Natural killer cell (primary cell): Measurements from ENCODE around the gene BSG. TPM values are rescaled to one million over a fixed set of nuclear protein-coding genes. Genes with fewer than 3 reads are reported as not detected.

ENCODE experiments used
- ATAC-seq, 3 donors: fragments of 150-1000 bp in 2 of 3; fragments of 200-7000 bp in 1 of 3; cut with Tn5 transposase; 1 replicate in 1 of 3; 2 replicates in 2 of 3; pipeline ENCODE4 v1.10.0; 2021; ENCODE audit warnings: mild to moderate bottlenecking in 2 of 3, moderate library complexity in 2 of 3
- DNase-seq, 2 donors: peaks; one replicate each; pipeline versions ENCODE4 v3.0.0 to v3.0.0-alpha.2; 2013 to 2021; ENCODE audit warnings: mixed read lengths in 1 of 2
- H3K27ac ChIP-seq: one replicate; pipeline ENCODE4 v1.5.1; 2013; ENCODE audit warnings: mild to moderate bottlenecking, low read length
- H3K27me3 ChIP-seq: one replicate; pipeline ENCODE4 v1.6.1; 2013; ENCODE audit warnings: low read length; ENCODE audit not compliant: control insufficient read depth, insufficient read depth
- H3K36me3 ChIP-seq: one replicate; pipeline ENCODE4 v1.6.1; 2013; ENCODE audit warnings: low read length; ENCODE audit not compliant: control insufficient read depth, insufficient read depth
- H3K4me1 ChIP-seq: one replicate; pipeline ENCODE4 v1.6.1; 2013; ENCODE audit warnings: low read length; ENCODE audit not compliant: control insufficient read depth, insufficient read depth
- H3K4me3 ChIP-seq: one replicate; pipeline ENCODE4 v1.5.1; 2013; ENCODE audit warnings: low read length
- H3K9me3 ChIP-seq: one replicate; pipeline ENCODE4 v1.6.1; 2013; ENCODE audit warnings: low read length; ENCODE audit not compliant: control insufficient read depth, insufficient read depth
- H3K27ac Mint-ChIP-seq, 2 donors: one replicate each; pipeline ENCODE4 v1.8.0; 2022; ENCODE audit warnings: mild to moderate bottlenecking in 2 of 2, mixed read lengths in 2 of 2, moderate library complexity in 1 of 2
- H3K27me3 Mint-ChIP-seq, 2 donors: one replicate each; pipeline ENCODE4 v1.8.0; 2022; ENCODE audit warnings: low read depth in 2 of 2, mixed read lengths in 2 of 2
- H3K36me3 Mint-ChIP-seq: one replicate; pipeline ENCODE4 v1.8.0; 2022; ENCODE audit warnings: mixed read lengths
- H3K4me1 Mint-ChIP-seq, 2 donors: one replicate each; pipeline ENCODE4 v1.8.0; 2022; ENCODE audit warnings: mixed read lengths in 2 of 2
- H3K4me3 Mint-ChIP-seq: one replicate; pipeline ENCODE4 v1.8.0; 2022; ENCODE audit warnings: mild to moderate bottlenecking, moderate library complexity, mixed read lengths
- H3K9me3 Mint-ChIP-seq, 2 donors: one replicate each; pipeline ENCODE4 v1.8.0; 2022; ENCODE audit warnings: mixed read lengths in 2 of 2
- CTCF ChIP-seq: fragments of 200-600 bp; IDR thresholded peaks from one replicate; pipeline ENCODE4 v1.8.0; 2022; ENCODE audit warnings: antibody characterized with exemption
- WGBS: methylation state at CpG from one replicate; pipeline ENCODE4 v1.1.7; 2013; ENCODE audit warnings: missing lambda C conversion rate; ENCODE audit not compliant: insufficient coverage; 5-methylcytosine and 5-hydroxymethylcytosine counted together
- intact Hi-C: fragments of 100-400 bp; cut with micrococcal nuclease; formaldehyde crosslinking; loops from one replicate; pipeline ENCODE4 v1.14.2; 2022
- total RNA-seq, 4 donors: library from RNA; stranded (reverse); fragments of 120-200 nt in 1 of 4; gene quantifications; one replicate each; pipeline versions ENCODE4 v1.2.3 to v1.2.4, GENCODE V29; 2013 to 2022

BSG gene
- total RNA-seq, 3 donors from 2014 or later (not counting 1 experiment from before 2014, with no cell fraction given), result 229 to 248 (median 236) TPM

GRCh38 chr19:616747-617526 lies 44.5 kb downstream of the BSG start:
- Mint-ChIP-seq H3K27ac (no peak overlapping the region), H3K4me1 (peaks cover 0 to 5% of the 10 kb centered on the region in 2 donors), H3K27me3 (peaks cover 3 to 7% of the 10 kb centered on the region in 2 donors), H3K4me3 (no peak overlapping the region), H3K36me3 (no peaks in the 10 kb centered on the region), H3K9me3 (no peaks in the 10 kb centered on the region)
- TF ChIP-seq CTCF, result no peak
- Histone ChIP-seq H3K27me3 (peaks cover 4% of the 10 kb centered on the region), H3K27ac (no peak overlapping the region), H3K4me1 (peaks cover 13% of the 10 kb centered on the region), H3K4me3 (no peak overlapping the region), H3K9me3 (no peaks in the 10 kb centered on the region), H3K36me3 (peaks cover 22% of the 10 kb centered on the region)
- no peak for ATAC-seq
- 94% methylated on average over 55 of the region's 58 CpGs for WGBS
- DNase-seq, result no peak
- intact Hi-C loops, result no loop called here

GRCh38 chr19:617551-618246 lies 45.3 kb downstream of the BSG start:
- H3K9me3 ChIP-seq, result no peaks in the 10 kb centered on the region
- peaks cover 3% of the 10 kb centered on the region for H3K27me3 ChIP-seq
- H3K9me3 Mint-ChIP-seq, result no peaks in the 10 kb centered on the region
- peaks cover 3 to 7% of the 10 kb centered on the region in 2 donors for H3K27me3 Mint-ChIP-seq
- intact Hi-C loops, result no loop called here
- no peak for ATAC-seq
- no peak overlapping the region for H3K27ac Mint-ChIP-seq
- DNase-seq, result no peak
- H3K4me1 ChIP-seq, result peaks cover 10% of the 10 kb centered on the region
- no peak overlapping the region for H3K27ac ChIP-seq
- 91% methylated on average over 26 of the region's 29 CpGs for WGBS
- H3K4me3 Mint-ChIP-seq, result no peak overlapping the region
- TF ChIP-seq CTCF, result no peak
- H3K36me3 Mint-ChIP-seq, result no peaks in the 10 kb centered on the region
- H3K4me1 Mint-ChIP-seq, result peaks cover 0 to 5% of the 10 kb centered on the region in 2 donors
- peaks cover 24% of the 10 kb centered on the region for H3K36me3 ChIP-seq
- H3K4me3 ChIP-seq, result no peak overlapping the region

GRCh38 chr19:618247-618619 lies 45.8 kb downstream of the BSG start:
- intact Hi-C loops, result no loop called here
- H3K36me3 ChIP-seq, result peaks cover 24% of the 10 kb centered on the region
- Mint-ChIP-seq H3K27ac (no peak overlapping the region), H3K4me3 (no peak overlapping the region), H3K36me3 (no peaks in the 10 kb centered on the region), H3K27me3 (peaks cover 3 to 7% of the 10 kb centered on the region in 2 donors), H3K9me3 (no peaks in the 10 kb centered on the region), H3K4me1 (no peaks in the 10 kb centered on the region)
- H3K4me1 ChIP-seq, result peaks cover 5% of the 10 kb centered on the region
- WGBS, result 96% methylated on average over 19 of the region's 19 CpGs
- H3K27me3 ChIP-seq, result no peaks in the 10 kb centered on the region
- TF ChIP-seq CTCF, result no peak
- no peak for DNase-seq
- no peak for ATAC-seq
- no peak overlapping the region for H3K27ac ChIP-seq
- no peaks in the 10 kb centered on the region for H3K9me3 ChIP-seq
- H3K4me3 ChIP-seq, result no peak overlapping the region
